Esophagus squamous epithelium (tissue), 4 donors: ENCODE results near the gene AP2S1.

Experiments
- CTCF ChIP-seq, 6 experiments: fragments of 450-650 bp in 4 of 6; fragments of 200-600 bp in 2 of 6; sonication (generic) in 2 of 6; IDR thresholded peaks; one replicate each; pipeline ENCODE4 v1.5.1; 2016 to 2019; ENCODE audit warnings: antibody characterized with exemption in 6 of 6, mild to moderate bottlenecking in 4 of 6, moderate library complexity in 4 of 6
- POLR2A ChIP-seq, 4 donors: fragments of 450-650 bp; IDR thresholded peaks; one replicate each; pipeline ENCODE4 v1.6.1; 2017; ENCODE audit warnings: antibody characterized with exemption in 4 of 4, mild to moderate bottlenecking in 4 of 4, moderate library complexity in 3 of 4

- TF ChIP-seq CTCF (IDR thresholded peaks at IDR 0.05) (no peak), POLR2A (IDR thresholded peaks at IDR 0.05) (no peak)
These were observed 15.7 kb downstream of the AP2S1 start for GRCh38 chr19:46834984-46835383.
